Body of pancreas (tissue), 4 donors: Measurements from ENCODE around the gene SLC17A3. TPM values are rescaled to one million over a fixed set of nuclear protein-coding genes. Genes with fewer than 3 reads are reported as not detected.

ENCODE experiments used
- ATAC-seq: fragments of 150-250 bp; one replicate; pipeline ENCODE4 v1.9.1; 2016
- DNase-seq, 4 donors: peaks; one replicate each; pipeline ENCODE4 v3.0.0-alpha.2; 2019
- H3K27ac ChIP-seq, 4 donors: fragments of 200-600 bp; sonication (generic); 1 replicate in 3 of 4; 2 replicates in 1 of 4; pipeline versions ENCODE4 v1.5.1 to v1.6.1; 2016 to 2019; ENCODE audit warnings: mild to moderate bottlenecking in 1 of 4, mixed read lengths in 1 of 4, moderate library complexity in 1 of 4
- H3K27me3 ChIP-seq, 2 donors: fragments of 200-600 bp; sonication (generic); one replicate each; pipeline ENCODE4 v1.6.0; 2016; ENCODE audit warnings: mild to moderate bottlenecking in 1 of 2
- H3K36me3 ChIP-seq, 2 donors: fragments of 200-600 bp; sonication (generic); replicated peaks in 1 of 2; 2 replicates each; pipeline ENCODE4 v1.5.1; 2016; ENCODE audit warnings: low read depth in 2 of 2; ENCODE audit not compliant: insufficient read depth in 1 of 2
- H3K4me1 ChIP-seq: fragments of 200-600 bp; sonication (generic); one replicate; pipeline ENCODE4 v1.6.0; 2016
- H3K4me3 ChIP-seq, 2 donors: fragments of 200-600 bp; sonication (generic); 1 replicate in 1 of 2; 2 replicates in 1 of 2; pipeline ENCODE4 v1.5.1; 2016 to 2019
- H3K9me3 ChIP-seq, 3 donors: fragments of 200-600 bp; sonication (generic); 1 replicate in 2 of 3; 2 replicates in 1 of 3; pipeline ENCODE4 v1.5.1; 2016
- CTCF ChIP-seq, 7 experiments: fragments of 450-650 bp in 4 of 7; fragments of 200-600 bp in 3 of 7; sonication (generic) in 3 of 7; IDR thresholded peaks; one replicate each; pipeline ENCODE4 v1.5.1; 2016 to 2019; ENCODE audit warnings: antibody characterized with exemption in 7 of 7
- POLR2A ChIP-seq, 3 donors: fragments of 450-650 bp; IDR thresholded peaks; one replicate each; pipeline ENCODE4 v1.6.1; 2016; ENCODE audit warnings: antibody characterized with exemption in 3 of 3, mild to moderate bottlenecking in 2 of 3
- WGBS, 2 donors: methylation state at CpG; one replicate each; pipeline ENCODE4 v1.1.5; 2017; 5-methylcytosine and 5-hydroxymethylcytosine counted together
- intact Hi-C: fragments of 100-400 bp; cut with DNase I; formaldehyde crosslinking; loops from one replicate; pipeline ENCODE4 v1.15.1; 2023
- total RNA-seq, 2 donors: library from RNA; depleted of rRNA; stranded (reverse); fragments of >200 nt; gene quantifications; one replicate each; pipeline ENCODE4 v1.1.0, GENCODE V29; 2016

SLC17A3 gene
- total RNA-seq, 2 donors from 2014 or later: not detected

DNA sequence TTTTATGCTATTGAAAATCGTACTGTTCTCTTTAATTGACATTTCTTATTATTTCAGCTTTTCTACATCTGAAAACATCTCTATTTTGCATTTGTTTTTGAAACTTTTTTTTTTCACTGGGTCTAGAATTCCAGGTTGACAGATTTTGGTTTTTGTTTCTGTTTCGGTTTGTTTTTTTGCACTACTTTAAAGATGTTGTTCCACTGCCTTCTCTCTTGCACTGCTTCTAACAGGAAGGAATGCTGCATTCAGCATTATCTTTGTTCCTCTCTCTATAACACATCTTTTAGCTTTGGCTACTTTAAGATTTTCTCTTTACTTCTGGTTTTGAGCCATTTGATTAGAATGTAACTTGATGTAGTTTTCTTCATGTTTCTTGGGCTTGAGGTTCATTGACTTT lies 22.1 kb downstream of the SLC17A3 start:
- ATAC-seq: no peak
- intact Hi-C loops: no loop called here
- no peak for DNase-seq
- Histone ChIP-seq H3K9me3 (no peaks in the 10 kb centered on the region), H3K36me3 (no peaks in the 10 kb centered on the region), H3K4me1 (no peaks in the 10 kb centered on the region), H3K27ac (no peak overlapping the region), H3K4me3 (no peak overlapping the region), H3K27me3 (no peaks in the 10 kb centered on the region)
- TF ChIP-seq CTCF (IDR thresholded peaks at IDR 0.05): no peak
- no peak for TF ChIP-seq POLR2A (IDR thresholded peaks at IDR 0.05)
- 68 to 71% methylated on average over 2 of the region's 2 CpGs for WGBS, 2 donors

- Histone ChIP-seq H3K27ac (no peak overlapping the region), H3K4me3 (no peak overlapping the region), H3K36me3 (no peaks in the 10 kb centered on the region), H3K4me1 (no peaks in the 10 kb centered on the region), H3K27me3 (no peaks in the 10 kb centered on the region), H3K9me3 (no peaks in the 10 kb centered on the region)
- no peak for ATAC-seq
- DNase-seq: no peak
- intact Hi-C loops: no loop called here
- 64 to 73% methylated on average over 2 of the region's 2 CpGs for WGBS, 2 donors
- no peak for TF ChIP-seq POLR2A (IDR thresholded peaks at IDR 0.05)
- TF ChIP-seq CTCF (IDR thresholded peaks at IDR 0.05): no peak
Observed at GRCh38 chr6:25844518-25844917, 29.5 kb downstream of the SLC17A3 start.

DNA sequence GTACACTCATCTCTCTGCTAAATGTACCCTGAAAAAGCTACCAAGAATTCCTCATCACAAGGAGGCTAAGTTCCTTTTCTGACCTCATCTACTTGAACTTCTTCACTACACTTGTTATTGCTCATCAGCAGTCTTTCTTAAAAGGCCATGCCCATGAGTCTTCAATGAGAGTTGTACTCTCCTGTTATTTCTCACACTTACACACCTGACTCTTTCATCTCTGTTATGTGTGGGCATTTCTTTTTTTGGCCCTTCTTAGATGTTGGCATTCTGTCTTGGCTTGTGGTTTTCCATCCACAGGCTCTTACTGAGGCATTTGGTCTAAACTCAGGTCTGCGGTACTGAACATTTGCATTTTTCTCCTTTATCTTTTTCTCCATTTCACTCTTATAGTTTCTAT lies 31.5 kb downstream of the SLC17A3 start:
- Histone ChIP-seq H3K9me3 (no peaks in the 10 kb centered on the region), H3K4me3 (no peak overlapping the region), H3K27ac (no peak overlapping the region), H3K4me1 (no peaks in the 10 kb centered on the region), H3K27me3 (no peaks in the 10 kb centered on the region), H3K36me3 (no peaks in the 10 kb centered on the region)
- TF ChIP-seq POLR2A (IDR thresholded peaks at IDR 0.05) (no peak), CTCF (IDR thresholded peaks at IDR 0.05) (no peak)
- 92 to 95% methylated on average over 1 of the region's 1 CpG for WGBS, 2 donors
- intact Hi-C loops: no loop called here
- ATAC-seq (no peak), DNase-seq (no peak)

DNA sequence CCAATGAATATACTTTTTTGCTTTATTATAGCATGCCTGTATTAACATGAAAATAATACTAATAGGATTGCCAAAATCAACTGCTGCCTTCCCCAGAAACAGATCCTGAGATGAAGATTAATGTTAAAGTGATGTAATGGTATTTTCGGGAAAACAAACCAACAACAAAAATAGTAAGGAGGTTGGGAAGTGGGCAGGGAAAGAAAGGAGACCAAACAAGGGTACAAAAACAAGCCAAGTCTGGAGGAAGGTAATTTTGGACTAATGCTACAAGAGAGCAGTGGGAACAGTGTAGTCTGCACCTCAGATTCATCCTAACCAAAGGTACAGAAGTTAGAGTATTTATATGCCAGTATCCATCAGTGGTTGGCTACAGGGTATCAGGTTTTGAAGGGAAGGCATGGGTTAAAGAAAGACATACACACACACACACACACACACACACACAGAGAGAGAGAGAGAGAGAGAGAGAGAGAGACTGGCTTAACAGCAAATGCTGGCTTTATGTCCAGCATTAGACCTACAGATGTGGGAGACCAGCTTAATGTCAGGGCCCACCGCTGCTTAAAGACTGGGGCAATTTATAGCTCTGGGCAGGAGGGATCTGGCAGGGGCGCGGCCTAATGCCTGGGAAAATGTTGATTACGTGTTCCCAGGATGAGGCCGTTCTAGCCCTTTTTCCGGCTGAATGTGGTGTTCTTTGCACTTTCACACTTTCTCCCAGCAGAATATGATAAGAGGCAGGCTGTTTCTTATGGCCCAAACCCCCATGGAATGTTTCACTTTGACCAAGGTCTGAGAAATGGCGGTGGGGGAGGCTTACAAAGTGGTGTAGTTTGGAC lies 38.4 kb downstream of the SLC17A3 start:
- H3K4me1 ChIP-seq: no peaks in the 10 kb centered on the region
- ATAC-seq: no peak

More for the DNA sequence above, 38.4 kb downstream of the SLC17A3 start:
- WGBS, 2 donors: 44 to 66% methylated on average over 6 to 8 of the region's 8 CpGs
- no peak for DNase-seq
- no peak overlapping the region for H3K27ac ChIP-seq
- TF ChIP-seq CTCF (IDR thresholded peaks at IDR 0.05): no peak
- no peak for TF ChIP-seq POLR2A (IDR thresholded peaks at IDR 0.05)
- H3K9me3 ChIP-seq: no peaks in the 10 kb centered on the region
- H3K36me3 ChIP-seq: no peaks in the 10 kb centered on the region
- intact Hi-C loops: no loop called here
- H3K27me3 ChIP-seq: no peaks in the 10 kb centered on the region
- no peak overlapping the region for H3K4me3 ChIP-seq
